Suppressor macrophage (primary cell): Measurements from ENCODE around the gene MAPK14.
"Not testable (repeated sequence)": the region's sequence is repeated elsewhere in the genome, so short reads cannot be mapped to it uniquely, and the experiment has no call there.

Experiments used
- DNase-seq, 4 experiments: peaks; one replicate each; pipeline ENCODE4 v3.0.0-alpha.2; 2020 to 2022
- total RNA-seq, 17 experiments: gene quantifications; one replicate each; lab custom pipeline; 2026; ENCODE audit warnings: mixed read lengths in 6 of 17, inconsistent platforms in 3 of 17; lab: John Stamatoyannopoulos, UW

Gene MAPK14
- total RNA-seq, result 31.4 to 163 (median 121) reads per million in 17 experiments

DNA sequence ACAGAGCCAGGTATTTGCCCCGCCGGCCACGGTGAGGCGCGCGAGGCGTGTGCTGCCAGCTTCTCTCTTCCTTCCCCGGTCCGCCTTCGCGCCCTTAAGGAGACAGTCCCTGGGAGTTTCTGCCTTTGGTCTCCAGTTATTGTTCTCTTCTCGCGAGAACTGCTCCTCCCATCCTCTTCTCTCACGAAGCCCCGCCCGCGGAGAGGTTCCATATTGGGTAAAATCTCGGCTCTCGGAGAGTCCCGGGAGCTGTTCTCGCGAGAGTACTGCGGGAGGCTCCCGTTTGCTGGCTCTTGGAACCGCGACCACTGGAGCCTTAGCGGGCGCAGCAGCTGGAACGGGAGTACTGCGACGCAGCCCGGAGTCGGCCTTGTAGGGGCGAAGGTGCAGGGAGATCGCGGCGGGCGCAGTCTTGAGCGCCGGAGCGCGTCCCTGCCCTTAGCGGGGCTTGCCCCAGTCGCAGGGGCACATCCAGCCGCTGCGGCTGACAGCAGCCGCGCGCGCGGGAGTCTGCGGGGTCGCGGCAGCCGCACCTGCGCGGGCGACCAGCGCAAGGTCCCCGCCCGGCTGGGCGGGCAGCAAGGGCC is at the start of gene MAPK14:
Gene MAPK14, plus strand, starts transcription at position 308 of the 587 bp plus-strand sequence. CDS start 350 bp downstream, outside the sequence.
- DNase-seq, result peak; percentile 99 to 100 (median 100)

DNA sequence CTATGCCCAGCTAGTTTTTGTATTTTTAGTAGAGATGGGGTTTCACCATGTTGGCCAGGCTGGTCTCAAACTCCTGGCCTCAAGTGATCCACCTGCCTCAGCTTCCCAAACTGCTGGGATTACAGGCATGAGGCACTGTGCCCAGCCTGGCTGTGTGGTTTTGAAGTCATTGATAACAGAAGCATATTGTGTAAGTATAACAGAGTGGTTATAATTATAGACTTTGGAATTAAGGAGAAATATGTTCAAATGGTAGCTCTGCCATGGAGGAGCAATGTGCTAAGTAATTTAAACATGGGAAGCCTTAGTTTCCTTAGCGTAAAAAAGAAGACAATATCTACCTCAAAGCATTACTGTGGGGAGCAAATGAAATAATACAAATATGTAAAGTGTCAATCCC is 47.5 kb upstream of the MAPK14 start:
- DNase-seq, result not testable (repeated sequence)

DNA sequence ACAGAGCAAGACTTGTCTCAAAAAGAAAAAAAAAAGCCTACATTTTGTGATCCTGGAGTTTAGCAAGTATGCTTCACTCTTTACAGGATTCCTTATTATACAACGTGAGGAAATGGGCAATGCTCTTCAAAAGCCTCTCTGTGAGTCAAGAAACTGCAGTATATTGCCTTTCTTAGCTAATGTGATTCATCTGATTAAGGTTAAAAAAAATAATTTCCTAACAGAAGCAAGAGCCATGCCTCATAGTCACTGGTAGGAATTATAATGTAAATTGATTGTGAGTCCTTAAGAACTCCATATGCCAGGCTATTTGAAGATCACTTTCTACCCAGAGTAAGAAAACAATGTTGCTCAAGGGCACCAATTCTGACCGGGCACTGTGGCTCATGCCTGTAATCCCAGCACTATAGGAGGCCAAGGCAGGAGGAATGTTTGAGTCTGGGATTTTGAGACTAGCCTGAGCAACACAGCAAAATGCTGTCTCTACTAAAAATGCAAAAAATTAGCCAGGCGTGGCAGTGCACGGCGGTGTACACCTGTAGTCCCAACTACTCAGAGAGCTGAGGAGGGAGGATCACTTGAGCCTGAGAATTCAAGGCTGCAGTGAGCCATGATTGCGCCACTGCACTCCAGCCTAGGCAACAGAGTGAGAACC is 46.5 kb upstream of the MAPK14 start:
- no peak for DNase-seq

DNA sequence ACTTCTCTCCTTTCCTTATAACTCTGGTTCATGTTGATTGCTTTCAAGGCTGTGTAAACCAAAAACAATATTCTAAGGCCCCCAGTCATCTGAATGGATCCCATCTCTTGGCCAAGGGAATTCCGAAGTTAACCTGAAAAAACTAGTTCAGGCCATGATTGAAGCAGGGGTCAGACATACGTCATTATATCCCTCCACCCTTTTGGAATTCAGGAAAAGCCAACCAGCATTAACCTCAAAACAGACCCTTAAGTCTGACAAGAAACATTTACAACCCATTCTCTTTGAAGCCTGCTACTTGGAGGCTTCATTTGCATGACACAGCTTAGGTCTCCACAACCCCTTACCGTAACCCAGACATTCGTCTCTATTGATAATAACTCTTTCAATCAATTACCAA is 42.9 kb upstream of the MAPK14 start:
- DNase-seq, result no peak

DNA sequence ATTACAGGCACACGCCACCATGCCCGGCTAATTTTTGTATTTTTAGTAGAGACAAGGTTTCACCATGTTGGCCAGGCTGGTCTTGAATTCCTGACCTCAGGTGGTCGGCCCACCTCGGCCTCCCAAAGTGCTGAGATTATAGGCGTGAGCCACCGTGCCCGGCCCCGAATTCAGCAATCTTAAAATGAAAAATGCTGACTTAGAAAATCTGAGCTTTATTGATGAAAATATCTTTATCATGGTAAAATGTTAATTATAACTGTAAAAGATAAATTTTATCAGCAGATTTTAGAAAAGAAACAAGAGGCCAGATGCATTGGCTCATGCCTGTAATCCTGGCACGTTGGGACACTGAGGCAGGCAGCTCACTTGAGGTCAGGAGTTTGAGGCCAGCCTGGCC is 39.6 kb upstream of the MAPK14 start:
- DNase-seq, result not testable (repeated sequence)

DNA sequence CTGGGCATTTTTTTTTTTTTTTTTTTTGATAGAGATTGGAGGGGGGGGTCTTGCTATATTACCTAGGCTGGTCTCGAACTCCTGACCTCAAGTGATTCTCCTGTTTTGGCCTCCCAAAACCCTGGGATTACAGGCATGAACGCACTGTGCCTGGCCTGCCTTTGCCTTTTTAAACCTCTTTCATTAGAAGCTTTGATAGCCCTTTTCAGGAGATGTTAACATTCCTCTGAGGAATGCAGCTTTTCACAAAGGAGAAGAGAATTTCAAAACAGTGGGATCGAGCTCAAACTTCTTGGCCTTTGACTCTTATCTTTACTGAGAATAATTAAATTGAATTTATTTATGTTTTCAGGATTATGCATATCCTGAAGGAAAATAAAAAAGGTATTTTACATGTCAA is 34.5 kb upstream of the MAPK14 start:
- no peak for DNase-seq

DNA sequence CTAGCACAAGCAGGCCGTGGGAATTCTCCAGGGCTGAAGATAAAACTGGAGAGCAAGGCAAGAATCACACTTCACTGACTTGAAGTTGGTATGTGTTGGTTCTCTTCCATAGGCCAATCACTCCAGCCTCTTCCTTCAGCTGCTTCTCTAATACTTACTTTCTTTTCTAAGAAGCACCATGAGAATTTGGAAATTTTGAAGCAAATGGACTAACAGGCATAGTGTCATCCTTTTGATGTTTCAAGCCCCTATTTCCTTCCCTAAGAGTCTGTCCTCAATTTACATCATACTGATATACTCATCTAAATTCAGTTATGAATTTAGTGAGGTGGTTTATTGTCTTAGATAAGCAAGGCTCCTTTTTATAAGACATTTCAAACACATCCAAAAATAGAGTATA is 27.2 kb upstream of the MAPK14 start:
- DNase-seq, result peak in 2 of 4 experiments; percentile 20 to 22

DNA sequence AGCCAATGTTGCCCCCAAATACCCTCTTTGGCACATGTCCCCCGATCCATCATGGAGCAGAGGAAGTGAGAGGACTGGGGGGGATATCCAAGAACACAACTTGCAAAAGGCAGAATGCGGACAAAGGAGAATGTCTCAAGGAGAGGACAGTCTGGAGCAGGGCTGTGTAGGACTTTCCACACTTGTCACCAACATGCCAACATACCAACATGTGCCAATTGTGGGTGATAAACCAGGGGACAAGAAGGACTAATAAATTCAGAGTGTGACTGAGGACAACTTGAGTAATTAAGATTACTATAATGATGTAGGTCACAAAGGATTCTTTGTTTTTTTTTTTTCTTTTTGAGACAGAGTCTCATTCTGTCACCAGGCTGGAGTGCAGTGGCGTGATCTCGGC is 11.9 kb upstream of the MAPK14 start:
- DNase-seq, result peak in 1 of 4 experiments; percentile 15

DNA sequence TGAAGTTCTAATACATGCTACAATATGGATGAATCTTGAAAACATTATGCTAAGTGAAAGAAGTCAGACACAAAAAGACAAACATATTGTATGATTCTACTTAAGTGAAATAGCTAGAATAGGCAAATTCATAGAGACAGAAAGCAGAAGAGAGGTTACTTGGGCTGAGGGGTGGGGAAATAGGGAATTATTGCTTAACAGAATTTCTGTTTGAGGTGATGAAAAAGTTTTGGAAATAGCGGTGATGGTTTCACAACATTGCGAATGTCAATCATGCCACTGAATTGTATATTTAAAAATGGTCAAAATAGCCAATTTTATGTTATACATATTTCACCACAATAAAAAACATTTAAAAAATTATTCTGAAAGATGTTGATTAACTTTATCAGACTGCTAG is 9.3 kb upstream of the MAPK14 start:
- peak; percentile 50 to 84 (median 67) for DNase-seq

DNA sequence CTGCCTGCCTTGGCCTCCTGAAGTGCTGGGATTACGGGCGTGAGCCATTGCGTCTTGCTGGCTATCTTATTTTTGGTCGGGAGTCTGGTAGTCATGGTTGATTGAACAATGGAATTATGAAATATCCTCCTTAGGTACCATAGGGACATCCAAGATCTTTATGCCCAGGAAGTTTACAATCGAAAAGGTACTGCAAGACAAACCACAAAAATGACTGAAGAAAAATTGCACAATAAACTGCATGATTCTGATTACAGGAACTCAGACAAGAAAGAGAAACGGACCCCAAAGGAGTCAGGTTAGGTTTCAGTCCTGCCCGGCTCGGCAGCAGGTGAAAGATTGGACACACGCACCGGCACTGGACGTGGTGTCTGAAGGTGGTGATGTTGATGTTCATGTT is 8.4 kb upstream of the MAPK14 start:
- peak in 2 of 4 experiments; percentile 22 to 23 for DNase-seq

DNA sequence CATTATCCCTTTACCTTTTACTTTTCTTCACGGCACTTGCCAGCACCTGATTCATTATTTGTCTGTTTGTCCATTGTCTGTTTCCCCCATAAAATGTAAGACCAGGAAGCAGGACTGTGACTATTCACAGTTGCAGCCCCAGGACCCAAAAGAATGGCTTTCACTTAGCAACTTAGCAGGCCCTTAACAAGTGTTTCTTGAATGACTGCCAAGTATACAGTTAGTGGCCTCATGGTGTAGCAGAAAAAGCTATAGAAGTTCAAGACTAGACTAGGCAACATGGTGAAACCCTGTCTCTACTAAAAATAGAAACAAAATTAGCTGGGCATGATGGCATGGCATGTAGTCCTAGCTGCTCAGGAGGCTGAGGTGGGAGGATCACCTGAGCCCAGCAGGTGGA is 7.5 kb upstream of the MAPK14 start:
- no peak for DNase-seq

DNA sequence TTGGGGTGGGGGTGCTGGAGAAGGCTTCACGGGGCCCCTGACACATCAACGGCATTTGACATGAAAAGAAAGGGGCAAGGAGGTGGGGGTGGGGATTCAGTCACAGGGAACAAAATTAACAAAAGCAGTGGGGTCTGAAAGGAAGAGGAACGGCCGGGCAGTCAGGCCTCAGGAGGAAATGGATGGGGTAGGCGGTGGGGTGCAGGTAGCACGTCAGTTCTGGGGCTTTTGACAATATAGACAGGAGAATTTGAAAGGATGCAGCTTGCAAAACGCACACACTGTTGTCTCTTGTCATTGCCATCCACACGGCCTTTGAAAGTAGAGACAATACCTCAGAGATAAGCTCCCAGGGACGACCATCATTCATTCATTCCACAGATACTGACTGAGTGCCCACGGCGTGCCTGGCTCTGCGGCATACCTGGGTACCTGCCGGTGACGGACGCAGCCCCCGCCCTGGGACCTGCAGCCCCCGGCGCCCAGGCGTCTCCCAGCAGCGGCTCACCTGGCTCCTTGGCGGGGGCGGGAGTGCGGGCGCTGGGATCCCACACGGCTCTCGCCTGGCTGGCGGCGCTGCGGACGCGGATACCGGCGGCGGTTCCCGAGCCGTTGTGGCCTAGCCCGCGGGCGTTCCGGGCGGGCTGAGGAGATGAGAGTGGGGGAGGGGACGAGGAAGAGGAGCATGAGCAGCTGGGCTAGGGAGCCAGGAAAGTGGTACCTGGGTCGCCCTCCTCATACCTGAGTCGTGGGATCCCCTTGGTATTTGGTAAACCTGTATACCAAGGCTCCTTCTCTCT is 3.4 kb upstream of the MAPK14 start, which contains the start of gene SLC26A8:
Gene SLC26A8, minus strand, starts transcription at position 646 of the 800 bp plus-strand sequence. CDS start 4,934 bp downstream, outside the sequence.
- DNase-seq, result peak in 2 of 4 experiments; percentile 17 to 23

DNA sequence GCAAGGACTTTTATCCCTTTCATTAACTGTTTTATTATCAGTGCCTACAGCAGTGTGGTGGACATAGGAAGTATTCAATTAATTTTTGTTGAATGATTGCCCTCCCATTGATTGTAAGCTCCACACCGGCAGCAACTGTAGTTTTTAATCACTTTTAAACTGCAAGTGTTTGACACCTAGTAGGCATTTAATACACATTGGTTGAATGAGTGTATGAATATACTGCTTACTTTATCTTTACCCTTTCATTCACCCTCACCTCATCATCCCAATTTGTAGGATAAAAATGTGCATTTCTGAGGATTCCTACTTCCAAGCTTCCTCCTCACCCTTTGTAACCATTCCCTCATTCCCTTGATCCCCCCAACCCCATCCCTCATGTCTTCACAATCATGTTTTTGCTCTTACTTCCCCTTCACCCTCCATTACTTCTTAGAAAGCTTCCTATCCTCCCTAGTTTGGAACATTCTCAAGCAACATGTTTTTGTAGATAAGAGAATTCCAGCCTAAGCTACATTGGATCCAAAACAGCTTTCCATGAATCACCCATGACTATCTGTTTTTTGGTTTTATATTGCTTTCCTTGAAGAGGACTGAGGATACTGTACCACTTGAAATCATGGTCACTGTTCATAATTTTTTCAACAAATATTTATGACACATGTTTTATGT is 2.2 kb upstream of the MAPK14 start:
- DNase-seq, result no peak

DNA sequence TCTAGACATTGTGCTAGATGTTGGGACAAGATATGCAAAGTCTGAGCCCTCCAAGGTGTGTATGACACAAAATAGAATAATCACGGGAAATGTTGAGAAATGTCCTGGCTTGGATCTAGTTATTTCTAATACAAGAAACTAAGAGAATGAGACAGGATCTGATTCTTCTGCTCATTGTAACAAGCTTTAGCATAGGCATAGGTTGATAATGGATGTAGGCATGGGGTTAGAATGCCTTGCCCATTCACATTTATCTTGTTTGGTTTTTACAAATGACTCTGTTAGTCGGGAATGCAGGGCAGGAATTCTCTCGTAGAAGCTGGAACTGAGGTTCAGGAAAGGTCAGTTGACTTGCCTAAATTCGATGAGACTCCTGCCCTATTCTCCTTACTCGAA is 1.7 kb upstream of the MAPK14 start:
- DNase-seq, result no peak

DNA sequence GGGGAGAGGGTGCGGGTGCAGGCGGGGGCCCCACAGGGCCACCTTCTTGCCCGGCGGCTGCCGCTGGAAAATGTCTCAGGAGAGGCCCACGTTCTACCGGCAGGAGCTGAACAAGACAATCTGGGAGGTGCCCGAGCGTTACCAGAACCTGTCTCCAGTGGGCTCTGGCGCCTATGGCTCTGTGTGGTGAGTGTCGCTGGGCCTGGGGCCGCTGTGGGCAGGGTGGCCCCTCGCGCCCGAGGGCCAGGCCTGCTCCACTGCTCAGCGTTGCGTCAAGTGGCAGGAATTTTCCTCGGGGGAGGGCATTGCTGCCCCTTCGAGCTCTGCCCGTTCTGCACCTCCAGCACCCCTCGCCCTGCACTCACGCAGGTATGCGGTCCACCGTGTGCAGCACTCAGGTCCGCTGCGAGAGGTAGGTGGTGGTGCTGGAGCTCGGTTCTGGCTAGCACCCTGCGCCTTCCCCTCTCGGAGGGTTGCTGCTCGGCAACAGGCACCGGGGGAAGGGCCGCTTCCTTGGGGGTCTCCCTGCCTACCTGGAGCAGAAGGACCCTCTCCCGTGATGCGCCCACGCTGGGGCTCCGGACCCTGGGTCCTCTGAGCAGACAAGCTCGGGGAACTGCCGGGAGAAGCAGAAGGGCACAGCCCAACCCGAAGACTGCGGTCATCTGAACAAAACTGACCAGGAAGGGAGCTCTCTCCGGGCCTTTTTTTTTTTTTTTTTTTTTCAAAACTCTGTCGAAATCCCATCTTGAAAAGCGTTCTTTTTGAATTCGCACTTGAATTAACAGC is 674 bp downstream of the MAPK14 start:
- peak; percentile 45 to 65 (median 60) for DNase-seq

DNA sequence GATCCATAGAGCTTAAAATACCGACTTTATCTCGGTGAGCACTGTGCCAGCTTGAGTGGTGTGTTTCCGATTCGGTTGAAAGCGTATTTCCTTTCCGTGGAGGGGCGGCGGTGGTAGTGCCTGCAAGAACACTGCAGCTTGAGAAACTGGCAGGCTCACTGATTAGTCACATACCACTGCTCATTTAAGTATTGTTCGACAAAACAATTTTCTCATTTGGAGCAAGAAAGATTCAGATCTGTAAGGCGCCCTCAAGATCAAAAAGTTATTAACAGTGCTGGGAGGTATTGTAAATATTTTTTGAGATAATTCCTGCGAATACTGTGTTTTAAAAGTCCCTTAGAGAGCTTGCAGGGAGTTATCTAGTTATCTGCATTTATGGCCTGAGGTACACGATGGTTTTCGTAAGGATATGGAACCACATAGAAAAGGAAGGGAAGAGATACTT is 1.3 kb downstream of the MAPK14 start:
- DNase-seq, result peak; percentile 53 to 76 (median 73)

DNA sequence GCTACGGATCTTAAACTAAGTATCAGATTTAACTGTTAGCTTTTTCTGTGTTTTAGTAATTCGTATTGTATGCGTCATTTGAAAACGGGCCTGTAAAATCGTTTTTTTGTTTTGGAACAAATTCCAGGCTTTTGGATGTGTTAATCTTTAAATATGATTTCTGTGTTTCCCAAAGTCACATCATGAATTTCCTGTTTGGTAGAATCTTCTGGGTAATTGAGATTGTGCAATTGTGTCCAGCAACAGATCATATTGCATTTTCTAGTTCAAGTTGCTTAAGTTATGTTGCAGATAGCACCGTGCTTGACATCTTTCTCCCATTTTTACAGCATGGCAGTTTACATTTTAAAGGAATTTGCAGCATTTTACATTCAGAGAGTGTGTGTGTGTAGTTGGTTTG is 1.9 kb downstream of the MAPK14 start:
- DNase-seq, result peak; percentile 32 to 85 (median 70)

DNA sequence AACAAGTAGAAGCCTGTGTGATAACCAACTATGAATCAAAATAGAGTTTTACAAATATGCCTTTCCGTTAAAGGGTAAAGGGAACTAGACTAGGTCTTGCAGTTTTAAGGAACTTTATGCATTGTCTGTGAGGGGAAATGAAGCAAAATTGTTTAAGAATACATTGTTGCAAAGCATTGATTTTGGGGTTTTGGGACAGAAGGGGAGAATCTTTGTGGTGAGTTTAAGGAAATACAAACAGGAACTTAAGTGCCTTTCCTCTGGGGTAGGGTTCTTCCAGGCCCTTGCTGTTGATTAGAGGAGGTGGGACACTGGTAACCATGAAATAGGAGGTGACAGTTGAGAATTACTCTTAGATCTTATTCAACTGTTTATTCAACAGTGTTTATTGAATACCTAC is 4.7 kb downstream of the MAPK14 start:
- peak; percentile 55 to 86 (median 72) for DNase-seq

DNA sequence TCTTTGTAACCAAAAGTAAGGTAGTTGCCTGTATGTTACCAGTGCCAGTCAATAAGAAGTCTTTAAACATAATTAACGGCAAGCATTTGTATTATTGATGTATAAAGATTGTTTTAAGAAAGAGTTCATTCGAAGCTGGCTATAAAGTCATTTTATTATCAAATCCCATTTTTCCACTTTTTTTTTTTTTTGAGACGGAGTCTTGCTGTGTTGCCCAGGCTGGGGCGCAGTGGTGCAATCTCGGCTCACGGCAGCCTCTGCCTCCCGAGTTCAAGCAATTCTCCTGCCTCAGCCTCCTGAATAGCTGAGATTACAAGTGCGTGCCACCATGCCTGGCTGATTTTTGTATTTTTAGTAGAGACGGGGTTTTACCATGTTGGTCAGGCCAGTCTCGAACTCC is 5.5 kb downstream of the MAPK14 start:
- DNase-seq, result not testable (repeated sequence)

DNA sequence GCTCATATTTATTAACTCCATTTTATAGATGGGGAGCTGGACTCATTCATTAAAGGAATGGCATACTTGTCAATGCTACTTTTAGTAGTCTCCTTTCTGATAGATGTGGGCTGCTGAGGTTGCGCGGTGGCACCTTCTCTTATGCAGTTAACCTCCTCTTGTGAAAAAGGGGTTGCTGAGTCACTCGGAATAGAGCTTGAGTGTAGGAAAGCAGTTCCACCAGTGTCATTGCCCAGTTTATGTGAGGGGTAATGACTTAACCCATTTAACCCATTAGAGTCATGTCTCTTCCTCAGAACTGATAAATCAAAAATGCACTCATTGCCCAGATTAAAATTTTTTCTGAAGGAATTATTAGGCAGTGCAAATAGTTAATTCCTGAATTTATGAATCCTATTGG is 6.3 kb downstream of the MAPK14 start:
- peak; percentile 59 to 80 (median 69) for DNase-seq

DNA sequence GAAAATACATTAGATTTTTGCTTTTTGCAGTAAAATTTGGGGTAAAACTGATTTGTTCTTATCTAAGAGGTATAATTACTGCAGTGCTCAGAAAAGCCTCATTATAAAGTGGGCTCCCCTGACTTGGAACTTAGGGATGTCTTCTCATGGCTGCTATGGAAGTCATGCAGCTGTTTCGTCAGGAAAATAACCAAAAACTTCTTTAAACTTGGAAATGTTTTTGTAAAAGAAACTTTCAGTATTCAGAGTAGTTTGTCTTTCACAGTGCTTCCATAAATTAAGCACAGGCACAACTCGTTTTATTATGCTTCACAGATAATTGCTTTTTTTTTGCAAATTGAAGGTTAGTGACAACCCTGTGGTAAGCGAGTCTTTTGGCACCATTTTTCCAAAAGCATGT is 6.8 kb downstream of the MAPK14 start:
- DNase-seq, result no peak

DNA sequence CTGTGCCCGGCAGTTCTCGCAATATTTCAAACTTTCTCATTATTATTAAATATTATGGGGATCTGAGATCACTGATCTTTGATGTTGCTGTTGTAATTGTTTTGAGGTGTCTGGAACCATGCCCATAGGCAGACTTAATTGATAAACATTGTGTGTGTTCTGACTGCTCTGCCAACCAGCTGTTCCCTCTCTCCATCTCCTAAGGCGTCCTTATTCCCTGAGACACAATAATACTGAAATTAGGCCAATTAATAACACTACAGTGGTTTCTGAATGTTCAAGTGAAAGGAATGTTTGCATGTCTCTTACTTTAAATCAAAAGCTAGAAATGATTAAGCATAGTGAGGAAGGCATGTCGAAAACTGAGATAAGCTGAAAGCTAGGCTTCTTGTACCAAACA is 7.6 kb downstream of the MAPK14 start:
- DNase-seq, result no peak
